Suprapubic skin (tissue), 3 donors: ENCODE measurements around the gene NOL12.

Source experiments
- POLR2A ChIP-seq, 2 donors: fragments of 450-650 bp; IDR thresholded peaks; one replicate each; pipeline ENCODE4 v1.6.1; 2017; ENCODE audit warnings: antibody characterized with exemption in 2 of 2, mild to moderate bottlenecking in 2 of 2, moderate library complexity in 2 of 2
- TF ChIP-seq, protein P1 (sequence below), 2 donors: fragments of 200-600 bp in 1 of 2; fragments of 450-650 bp in 1 of 2; sonication (generic) in 1 of 2; IDR thresholded peaks; one replicate each; pipeline ENCODE4 v1.5.1; 2016 to 2019; ENCODE audit warnings: antibody characterized with exemption in 2 of 2, mild to moderate bottlenecking in 1 of 2, moderate library complexity in 1 of 2

DNA sequence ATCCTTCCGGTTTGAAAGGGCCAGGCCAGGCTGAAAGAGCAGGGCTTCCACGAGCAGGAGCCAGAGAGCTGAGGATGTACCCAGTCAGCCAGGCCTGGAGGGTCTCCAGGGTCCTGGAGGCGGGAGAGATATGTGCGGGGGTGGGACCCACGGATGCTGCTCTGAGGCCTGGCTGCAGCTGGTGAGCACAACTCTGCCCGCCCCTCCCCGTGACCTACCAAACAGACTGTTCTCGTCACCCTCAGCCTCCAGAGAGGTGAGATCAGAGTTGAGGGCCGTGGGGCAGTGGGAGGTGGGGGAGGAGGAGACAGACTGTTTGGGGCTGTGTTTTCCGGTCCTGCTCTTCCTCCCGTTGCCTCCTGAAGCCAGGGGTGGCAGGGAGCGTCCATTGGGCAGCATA, 52.9 kb downstream of the NOL12 start:
- TF ChIP-seq POLR2A (IDR thresholded peaks at IDR 0.05): no peak
- TF ChIP-seq, protein P1, sequence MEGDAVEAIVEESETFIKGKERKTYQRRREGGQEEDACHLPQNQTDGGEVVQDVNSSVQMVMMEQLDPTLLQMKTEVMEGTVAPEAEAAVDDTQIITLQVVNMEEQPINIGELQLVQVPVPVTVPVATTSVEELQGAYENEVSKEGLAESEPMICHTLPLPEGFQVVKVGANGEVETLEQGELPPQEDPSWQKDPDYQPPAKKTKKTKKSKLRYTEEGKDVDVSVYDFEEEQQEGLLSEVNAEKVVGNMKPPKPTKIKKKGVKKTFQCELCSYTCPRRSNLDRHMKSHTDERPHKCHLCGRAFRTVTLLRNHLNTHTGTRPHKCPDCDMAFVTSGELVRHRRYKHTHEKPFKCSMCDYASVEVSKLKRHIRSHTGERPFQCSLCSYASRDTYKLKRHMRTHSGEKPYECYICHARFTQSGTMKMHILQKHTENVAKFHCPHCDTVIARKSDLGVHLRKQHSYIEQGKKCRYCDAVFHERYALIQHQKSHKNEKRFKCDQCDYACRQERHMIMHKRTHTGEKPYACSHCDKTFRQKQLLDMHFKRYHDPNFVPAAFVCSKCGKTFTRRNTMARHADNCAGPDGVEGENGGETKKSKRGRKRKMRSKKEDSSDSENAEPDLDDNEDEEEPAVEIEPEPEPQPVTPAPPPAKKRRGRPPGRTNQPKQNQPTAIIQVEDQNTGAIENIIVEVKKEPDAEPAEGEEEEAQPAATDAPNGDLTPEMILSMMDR (IDR thresholded peaks at IDR 0.05): no peak
